ENCODE results near the gene CFAP73. TPM values are rescaled to one million over a fixed set of nuclear protein-coding genes. Genes with fewer than 3 reads are reported as not detected.

Gene CFAP73
- total and polyA plus RNA-seq, 2 experiments from 2014 or later: 0.50 to 0.59 TPM

- H3K36me3 ChIP-seq (ENCODE audit: insufficient read depth): peaks cover 4% of the 10 kb centered on the region; the same call in 1 of the 2 replicates
- H3K27ac ChIP-seq (ENCODE audit: low read depth): no peak overlapping the region
- no peak overlapping the region for H3K4me3 ChIP-seq
- no peaks in the 10 kb centered on the region for H3K27me3 ChIP-seq (ENCODE audit: insufficient read depth)
- H3K79me2 ChIP-seq (replicated peaks; ENCODE audit: insufficient read depth): peaks cover 20% of the 10 kb centered on the region
- DNase-seq (ENCODE audit: low spot score) (no peak), ATAC-seq (no peak)
- H3K4me2 ChIP-seq: no peak overlapping the region
- H3K4me1 ChIP-seq (ENCODE audit: insufficient read depth): peaks cover 4% of the 10 kb centered on the region; the same call in 1 of the 2 replicates
- Mint-ChIP-seq H3K27me3 (ENCODE audit: insufficient read depth, low read depth, poor library complexity) (peaks cover 13% of the 10 kb centered on the region), H3K4me1 (peaks cover 12% of the 10 kb centered on the region), H3K9me3 (no peaks in the 10 kb centered on the region), H3K27ac (peak overlapping the region; percentile 30; the same call in 1 of the 2 replicates), H3K36me3 (ENCODE audit: low read depth) (peaks cover 51% of the 10 kb centered on the region), H3K4me3 (no peak overlapping the region)
- TF ChIP-seq ZNF331 (CRISPR knock-in tag; IDR thresholded peaks at IDR 0.05; ENCODE audit: low read depth): no peak
- no peak for TF ChIP-seq EZH2phosphoT487 (IDR thresholded peaks at IDR 0.05; ENCODE audit: unreplicated experiment)
- no peak for TF ChIP-seq CTCF (conservative IDR thresholded peaks at IDR 0.05; ENCODE audit: low read depth in 2 of 2)
- no peak for TF ChIP-seq ETS1 (IDR thresholded peaks at IDR 0.05)
- TF ChIP-seq POLR2AphosphoS5 (IDR thresholded peaks at IDR 0.05; ENCODE audit: low read depth): no peak
- no peak for TF ChIP-seq JUNB (IDR thresholded peaks at IDR 0.05; ENCODE audit: unreplicated experiment)
- TF ChIP-seq STAT1 (IDR thresholded peaks at IDR 0.05; ENCODE audit: unreplicated experiment): no peak
- TF ChIP-seq REST (IDR thresholded peaks at IDR 0.05; ENCODE audit: unreplicated experiment): no peak
- no peak for TF ChIP-seq CREB1 (CRISPR knock-in tag; IDR thresholded peaks at IDR 0.05; ENCODE audit: low read depth)
- TF ChIP-seq EZH2 (IDR thresholded peaks at IDR 0.05; ENCODE audit: low read depth, unreplicated experiment): no peak
- TF ChIP-seq ZNF114 (CRISPR knock-in tag; IDR thresholded peaks at IDR 0.05): no peak
- TF ChIP-seq ZNF462 (CRISPR knock-in tag; IDR thresholded peaks at IDR 0.05): no peak
- TF ChIP-seq NANOG (IDR thresholded peaks at IDR 0.05; ENCODE audit: borderline replicate concordance): no peak
- H3K9me2 ChIP-seq (ENCODE audit: insufficient read depth): no peaks in the 10 kb centered on the region
- H3F3A ChIP-seq (replicated peaks; ENCODE audit: low read depth): peaks cover 3% of the 10 kb centered on the region; the same call in 1 of the 2 replicates
- peaks cover 20% of the 10 kb centered on the region for H4K20me1 ChIP-seq (replicated peaks; ENCODE audit: insufficient read depth)
- H2AFZ ChIP-seq: no peak overlapping the region
Measured at GRCh38 chr12:113189361-113189760, 39.8 kb downstream of the CFAP73 start.
